ENCODE measurements around the gene IFITM1. TPM values are rescaled to one million over a fixed set of nuclear protein-coding genes. Genes with fewer than 3 reads are reported as not detected.

The IFITM1 gene
- total RNA-seq, 1 donor from 2014 or later = 128 TPM

- Mint-ChIP-seq H3K4me3 (no peak overlapping the region), H3K9me3 (no peaks in the 10 kb centered on the region), H3K36me3 (no peaks in the 10 kb centered on the region), H3K4me1 (peaks cover 20% of the 10 kb centered on the region), H3K27ac (no peak overlapping the region), H3K27me3 (ENCODE audit: low read depth) (peaks cover 6% of the 10 kb centered on the region)
- DNase-seq (ENCODE audit: low spot score in 2 of 2, unreplicated experiment in 2 of 2) = no peak
- TF ChIP-seq CTCF (IDR thresholded peaks at IDR 0.05; ENCODE audit: unreplicated experiment) = no peak
These were observed 21.4 kb upstream of the IFITM1 start for GRCh38 chr11:292211-293121.

GRCh38 chr11:293271-293851 is 20.5 kb upstream of the IFITM1 start:
- Mint-ChIP-seq H3K9me3 (no peaks in the 10 kb centered on the region), H3K4me3 (no peak overlapping the region), H3K36me3 (no peaks in the 10 kb centered on the region), H3K27ac (no peak overlapping the region), H3K27me3 (ENCODE audit: low read depth) (no peaks in the 10 kb centered on the region), H3K4me1 (peaks cover 14% of the 10 kb centered on the region)
- DNase-seq (ENCODE audit: low spot score in 2 of 2, unreplicated experiment in 2 of 2) = no peak
- no peak for TF ChIP-seq CTCF (IDR thresholded peaks at IDR 0.05; ENCODE audit: unreplicated experiment)

GRCh38 chr11:293852-294661 is 19.8 kb upstream of the IFITM1 start:
- H3K36me3 Mint-ChIP-seq = no peaks in the 10 kb centered on the region
- H3K4me1 Mint-ChIP-seq = peaks cover 14% of the 10 kb centered on the region
- TF ChIP-seq CTCF (IDR thresholded peaks at IDR 0.05; ENCODE audit: unreplicated experiment) = no peak
- no peaks in the 10 kb centered on the region for H3K27me3 Mint-ChIP-seq (ENCODE audit: low read depth)
- H3K4me3 Mint-ChIP-seq = no peak overlapping the region
- no peaks in the 10 kb centered on the region for H3K9me3 Mint-ChIP-seq
- no peak for DNase-seq (ENCODE audit: low spot score in 2 of 2, unreplicated experiment in 2 of 2)
- H3K27ac Mint-ChIP-seq = no peak overlapping the region

GRCh38 chr11:294780-295179 is 19.1 kb upstream of the IFITM1 start:
- H3K4me1 Mint-ChIP-seq = peaks cover 9% of the 10 kb centered on the region
- H3K27ac Mint-ChIP-seq = no peak overlapping the region
- TF ChIP-seq CTCF (IDR thresholded peaks at IDR 0.05; ENCODE audit: unreplicated experiment) = no peak
- DNase-seq (ENCODE audit: low spot score in 2 of 2, unreplicated experiment in 2 of 2) = no peak
- no peaks in the 10 kb centered on the region for H3K36me3 Mint-ChIP-seq
- no peak overlapping the region for H3K4me3 Mint-ChIP-seq
- peaks cover under 1% of the 10 kb centered on the region for H3K27me3 Mint-ChIP-seq (ENCODE audit: low read depth)
- no peaks in the 10 kb centered on the region for H3K9me3 Mint-ChIP-seq

GRCh38 chr11:295351-296170 is 18.3 kb upstream of the IFITM1 start:
- TF ChIP-seq CTCF (IDR thresholded peaks at IDR 0.05; ENCODE audit: unreplicated experiment) = no peak
- Mint-ChIP-seq H3K27me3 (ENCODE audit: low read depth) (peaks cover 7% of the 10 kb centered on the region), H3K4me3 (no peak overlapping the region), H3K9me3 (no peaks in the 10 kb centered on the region), H3K36me3 (no peaks in the 10 kb centered on the region), H3K27ac (no peak overlapping the region), H3K4me1 (peaks cover 11% of the 10 kb centered on the region)
- no peak for DNase-seq (ENCODE audit: low spot score in 2 of 2, unreplicated experiment in 2 of 2)
